Mucosa of descending colon (tissue), 3 donors: ENCODE results near the gene CIT. TPM values are rescaled to one million over a fixed set of nuclear protein-coding genes. Genes with fewer than 3 reads are reported as not detected.

Experiments
- ATAC-seq: fragments of 200-7000 bp; cut with Tn5 transposase; one replicate; pipeline ENCODE4 v1.9.1; 2020; ENCODE audit warnings: mild to moderate bottlenecking, moderate library complexity
- DNase-seq, 3 donors: peaks; one replicate each; pipeline ENCODE4 v3.0.0-alpha.2; 2020
- H3K36me3 ChIP-seq: fragments of 200-600 bp; one replicate; pipeline ENCODE4 v1.8.0; 2021; ENCODE audit warnings: low read depth, mild to moderate bottlenecking
- H3K4me1 ChIP-seq: fragments of 200-600 bp; one replicate; pipeline ENCODE4 v1.8.0; 2021; ENCODE audit warnings: low read depth, mild to moderate bottlenecking
- H3K4me3 ChIP-seq: fragments of 200-600 bp; one replicate; pipeline ENCODE4 v1.8.0; 2021; ENCODE audit warnings: mild to moderate bottlenecking
- H3K9me3 ChIP-seq: fragments of 200-600 bp; one replicate; pipeline ENCODE4 v1.8.0; 2021; ENCODE audit warnings: mild to moderate bottlenecking
- CTCF ChIP-seq: fragments of 200-600 bp; IDR thresholded peaks from one replicate; pipeline ENCODE4 v1.8.0; 2022; ENCODE audit warnings: antibody characterized with exemption, mild to moderate bottlenecking
- intact Hi-C, 2 donors: fragments of 100-400 bp; cut with DNase I in 1 of 2; cut with micrococcal nuclease in 1 of 2; formaldehyde crosslinking; loops; one replicate each; pipeline versions ENCODE4 v1.11.0 to v1.11.1; 2022; cut with DNase I, micrococcal nuclease
- total RNA-seq, 3 donors: library from RNA; stranded (reverse); fragmentation: NEBNext Ultra II Directional in 2 of 3; extraction: Animal tissue kit (Norgen Biotek cat#: 25700) in 2 of 3; gene quantifications; one replicate each; pipeline versions ENCODE4 v1.2.1 to v1.2.4, GENCODE V29; 2021 to 2023
- donor health status: DM: no; HTN: no; CAD: no; lungs with moderate emphysema.
- donor health status: DM: no; HTN: no; CAD: no.
- donor health status: DM: no; HTN: yes; CAD: no.

The CIT gene
- total RNA-seq, 3 donors from 2014 or later, result 7.5 to 20.5 (median 11.2) TPM

GRCh38 chr12:119671070-119671469, 206.1 kb downstream of the CIT start:
- H3K36me3 ChIP-seq, result no peaks in the 10 kb centered on the region
- DNase-seq (no peak), ATAC-seq (no peak)
- H3K9me3 ChIP-seq, result no peaks in the 10 kb centered on the region
- H3K4me3 ChIP-seq, result no peak overlapping the region
- intact Hi-C loops, result no loop called here
- no peak for TF ChIP-seq CTCF
- H3K4me1 ChIP-seq, result peaks cover 45% of the 10 kb centered on the region

DNA sequence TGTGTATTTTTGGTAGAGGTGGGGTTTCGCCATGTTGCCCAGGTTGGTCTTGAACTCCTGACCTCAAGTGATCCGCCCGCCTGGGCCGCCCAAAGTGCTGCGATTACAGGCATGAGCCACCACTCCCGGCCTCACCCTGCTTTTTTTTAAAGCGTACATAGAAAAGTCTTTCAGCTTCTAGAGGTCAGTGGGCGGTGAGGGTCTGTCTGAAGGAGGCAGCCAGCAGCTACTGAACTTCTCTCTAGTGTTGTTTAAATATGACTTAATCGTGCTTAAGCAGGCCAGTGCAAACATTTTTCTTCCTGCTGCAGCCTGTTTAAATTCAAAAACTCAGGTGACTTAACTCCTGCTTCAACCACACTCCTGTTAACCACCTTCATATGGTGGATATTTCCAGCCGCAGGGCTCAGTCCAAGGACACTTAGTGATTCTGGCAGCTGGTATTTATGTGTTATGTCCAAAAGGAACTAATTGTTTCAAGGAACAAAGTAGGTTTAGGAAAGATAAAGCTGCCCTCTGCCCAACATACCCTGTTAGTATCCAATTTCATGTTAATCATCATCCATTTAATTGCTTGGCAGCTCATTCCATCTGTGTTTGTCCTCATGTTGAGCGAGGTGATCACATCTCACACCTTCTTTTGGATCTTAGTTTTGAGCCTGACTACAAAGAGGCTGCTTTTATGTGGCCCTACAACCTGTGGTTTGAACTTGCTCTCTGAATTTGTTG, 207.2 kb downstream of the CIT start:
- Histone ChIP-seq H3K4me3 (no peak overlapping the region), H3K4me1 (peaks cover 45% of the 10 kb centered on the region), H3K9me3 (no peaks in the 10 kb centered on the region), H3K36me3 (no peaks in the 10 kb centered on the region)
- intact Hi-C loops, result no loop called here
- ATAC-seq (peak; percentile 55), DNase-seq (peak; percentile 71 to 73 (median 71))
- TF ChIP-seq CTCF, result no peak

DNA sequence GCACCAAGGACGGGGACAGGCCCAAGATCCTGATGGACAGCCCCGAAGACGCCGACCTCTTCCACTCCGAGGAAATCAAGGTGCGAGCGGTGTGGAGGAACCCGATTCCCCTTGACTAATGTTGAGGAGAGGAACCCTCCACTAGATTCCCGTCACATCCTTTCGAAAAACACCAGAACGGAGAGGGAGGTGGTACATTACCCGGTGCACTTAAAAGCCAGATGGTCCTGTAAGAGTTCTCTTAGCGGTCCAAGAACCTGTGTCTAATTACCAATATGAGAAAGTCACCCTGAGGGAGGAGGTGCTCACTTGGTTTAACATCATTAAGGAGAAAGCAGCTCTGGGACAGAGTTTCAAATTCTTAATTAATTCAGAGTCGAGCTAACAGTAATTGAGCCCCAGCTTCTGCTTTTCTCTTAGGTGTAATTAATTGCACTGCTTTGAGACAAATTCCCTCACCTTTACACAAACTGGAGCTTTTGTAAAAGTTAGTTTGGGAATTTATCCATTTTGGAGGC, 208.7 kb downstream of the CIT start:
- no peak for TF ChIP-seq CTCF
- H3K36me3 ChIP-seq, result no peaks in the 10 kb centered on the region
- H3K4me3 ChIP-seq, result peak overlapping the region; percentile 76
- H3K4me1 ChIP-seq, result peaks cover 35% of the 10 kb centered on the region
- peak; percentile 1 for ATAC-seq
- H3K9me3 ChIP-seq, result no peaks in the 10 kb centered on the region
- DNase-seq, result no peak
- intact Hi-C loops, result no loop called here

- intact Hi-C loops, result no loop called here
- H3K4me1 ChIP-seq, result peaks cover 28% of the 10 kb centered on the region
- DNase-seq (peak; percentile 97 to 98 (median 97)), ATAC-seq (peak; percentile 85)
- TF ChIP-seq CTCF, result peak; percentile 92
- no peaks in the 10 kb centered on the region for H3K36me3 ChIP-seq
- peak within 1 kb of the TSS; percentile 76 for H3K4me3 ChIP-seq
- no peaks in the 10 kb centered on the region for H3K9me3 ChIP-seq
Observed at GRCh38 chr12:119667577-119668323, 209.4 kb downstream of the CIT start, which contains the start of gene PRKAB1. TSS of gene PRKAB1 (plus strand) at chr12:119668133. CDS start at chr12:119668245, 112 bp downstream.

- DNase-seq, result no peak
- H3K36me3 ChIP-seq, result no peaks in the 10 kb centered on the region
- H3K9me3 ChIP-seq, result no peaks in the 10 kb centered on the region
- H3K4me3 ChIP-seq, result no peak overlapping the region
- no peak for TF ChIP-seq CTCF
- intact Hi-C loops, result no loop called here
- peaks cover 21% of the 10 kb centered on the region for H3K4me1 ChIP-seq
- no peak for ATAC-seq
Observed at GRCh38 chr12:119666900-119667576, 210.1 kb downstream of the CIT start.
